ENCODE results near the gene PTPRN2. TPM values are rescaled to one million over a fixed set of nuclear protein-coding genes. Genes with fewer than 3 reads are reported as not detected.

PTPRN2 gene
- total RNA-seq, 1 experiment from 2014 or later, result 2.1 TPM

DNA sequence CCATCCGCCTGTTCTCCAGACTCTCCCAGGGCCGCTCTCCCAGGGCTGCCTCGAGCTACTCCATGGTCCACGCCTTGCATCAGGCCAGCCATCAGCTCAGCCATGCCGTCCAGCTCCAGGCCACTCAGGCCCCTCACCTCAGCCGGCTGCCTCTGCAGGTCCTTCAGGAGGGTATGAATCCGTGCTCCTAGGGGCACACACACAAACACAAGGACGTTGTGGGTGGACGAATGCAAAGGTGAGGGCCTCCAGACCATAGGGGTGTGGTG, 449.4 kb downstream of the PTPRN2 start:
- no peak overlapping the region for H3K4me3 ChIP-seq (replicated peaks in 1 of 2; ENCODE audit: low read depth in 1 of 2, low read length in 2 of 2)
- H3K9me2 ChIP-seq (ENCODE audit: insufficient read depth), result no peaks in the 10 kb centered on the region
- H3K9me3 ChIP-seq (ENCODE audit: control insufficient read depth in 1 of 2, insufficient read depth in 1 of 2, low read depth in 1 of 2, low read length in 2 of 2), result no peaks in the 10 kb centered on the region; a peak in 1 of 4 replicates
- intact Hi-C loops (cut with micrococcal nuclease), result no loop called here
- H3K79me2 ChIP-seq (ENCODE audit: insufficient read depth, low read length), result no peaks in the 10 kb centered on the region
- no peak for TF ChIP-seq SRF (IDR thresholded peaks at IDR 0.05; ENCODE audit: low read depth)
- no peak for TF ChIP-seq POLR2AphosphoS5 (IDR thresholded peaks at IDR 0.05; ENCODE audit: low read depth, low read length)
- TF ChIP-seq, protein P1, sequence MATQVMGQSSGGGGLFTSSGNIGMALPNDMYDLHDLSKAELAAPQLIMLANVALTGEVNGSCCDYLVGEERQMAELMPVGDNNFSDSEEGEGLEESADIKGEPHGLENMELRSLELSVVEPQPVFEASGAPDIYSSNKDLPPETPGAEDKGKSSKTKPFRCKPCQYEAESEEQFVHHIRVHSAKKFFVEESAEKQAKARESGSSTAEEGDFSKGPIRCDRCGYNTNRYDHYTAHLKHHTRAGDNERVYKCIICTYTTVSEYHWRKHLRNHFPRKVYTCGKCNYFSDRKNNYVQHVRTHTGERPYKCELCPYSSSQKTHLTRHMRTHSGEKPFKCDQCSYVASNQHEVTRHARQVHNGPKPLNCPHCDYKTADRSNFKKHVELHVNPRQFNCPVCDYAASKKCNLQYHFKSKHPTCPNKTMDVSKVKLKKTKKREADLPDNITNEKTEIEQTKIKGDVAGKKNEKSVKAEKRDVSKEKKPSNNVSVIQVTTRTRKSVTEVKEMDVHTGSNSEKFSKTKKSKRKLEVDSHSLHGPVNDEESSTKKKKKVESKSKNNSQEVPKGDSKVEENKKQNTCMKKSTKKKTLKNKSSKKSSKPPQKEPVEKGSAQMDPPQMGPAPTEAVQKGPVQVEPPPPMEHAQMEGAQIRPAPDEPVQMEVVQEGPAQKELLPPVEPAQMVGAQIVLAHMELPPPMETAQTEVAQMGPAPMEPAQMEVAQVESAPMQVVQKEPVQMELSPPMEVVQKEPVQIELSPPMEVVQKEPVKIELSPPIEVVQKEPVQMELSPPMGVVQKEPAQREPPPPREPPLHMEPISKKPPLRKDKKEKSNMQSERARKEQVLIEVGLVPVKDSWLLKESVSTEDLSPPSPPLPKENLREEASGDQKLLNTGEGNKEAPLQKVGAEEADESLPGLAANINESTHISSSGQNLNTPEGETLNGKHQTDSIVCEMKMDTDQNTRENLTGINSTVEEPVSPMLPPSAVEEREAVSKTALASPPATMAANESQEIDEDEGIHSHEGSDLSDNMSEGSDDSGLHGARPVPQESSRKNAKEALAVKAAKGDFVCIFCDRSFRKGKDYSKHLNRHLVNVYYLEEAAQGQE (IDR thresholded peaks at IDR 0.05; ENCODE audit: low read depth), result no peak
- TF ChIP-seq POLR2A (IDR thresholded peaks at IDR 0.05; ENCODE audit: borderline replicate concordance, extremely low read depth, insufficient read depth, insufficient read length), result no peak
- TF ChIP-seq CTCF (IDR thresholded peaks at IDR 0.05 in 2 of 3, conservative IDR thresholded peaks at IDR 0.05 in 1 of 3; ENCODE audit: borderline replicate concordance in 1 of 3, insufficient read depth in 1 of 3, low read depth in 2 of 3, low read length in 2 of 3), result no peak
- no peak for TF ChIP-seq YY1 (IDR thresholded peaks at IDR 0.05; ENCODE audit: extremely low read depth, insufficient replicate concordance, low read depth, low read length)
- no peak for TF ChIP-seq SIN3A (IDR thresholded peaks at IDR 0.05; ENCODE audit: low read depth)
- no peak for TF ChIP-seq ZFX (IDR thresholded peaks at IDR 0.05)
- no peak for TF ChIP-seq RAD21 (IDR thresholded peaks at IDR 0.05; ENCODE audit: low read depth)
- TF ChIP-seq SP1 (IDR thresholded peaks at IDR 0.05; ENCODE audit: low read depth), result no peak
- no peak for TF ChIP-seq ATF3 (IDR thresholded peaks at IDR 0.05)
- TF ChIP-seq CEBPB (IDR thresholded peaks at IDR 0.05; ENCODE audit: low read depth), result no peak
- TF ChIP-seq EZH2 (IDR thresholded peaks at IDR 0.05), result no peak
- TF ChIP-seq EZH2phosphoT487 (IDR thresholded peaks at IDR 0.05; ENCODE audit: borderline replicate concordance), result no peak
- no peak for TF ChIP-seq ZNF274 (IDR thresholded peaks at IDR 0.05; ENCODE audit: low read depth, low read length)
- no peak for TF ChIP-seq FOSL1 (IDR thresholded peaks at IDR 0.05; ENCODE audit: low read depth)
- TF ChIP-seq JUND (IDR thresholded peaks at IDR 0.05), result no peak
- no peak for TF ChIP-seq ZBTB33 (IDR thresholded peaks at IDR 0.05; ENCODE audit: extremely low read depth, insufficient replicate concordance, low read length)
- no peak for TF ChIP-seq CBX3 (IDR thresholded peaks at IDR 0.05; ENCODE audit: low read depth)
- no peak overlapping the region for H2AFZ ChIP-seq (ENCODE audit: low read depth, low read length, poor library complexity, severe bottlenecking)
- RAD21 ChIA-PET (ENCODE audit: low non-redundant PET in 1 of 2, low total read pairs in 2 of 2, uncharacterized antibody in 2 of 2, unreplicated experiment in 2 of 2), result no interaction called here
- CTCF ChIA-PET, result no interaction called here
- DNase-seq (ENCODE audit: low read depth, low spot score) (no peak), ATAC-seq (no peak)
- POLR2A ChIA-PET, result no interaction called here
- H3K4me2 ChIP-seq (ENCODE audit: low read length), result no peak overlapping the region
- no peaks in the 10 kb centered on the region for H3K4me1 ChIP-seq (ENCODE audit: control insufficient read depth in 1 of 2, insufficient read depth in 2 of 2, low read length in 2 of 2)
- BruUV-seq (replicated peaks), result no TSS peak
- no peak overlapping the region for H3K9ac ChIP-seq (ENCODE audit: low read length)
- H4K20me1 ChIP-seq (ENCODE audit: insufficient read depth), result no peaks in the 10 kb centered on the region
- H3K36me3 ChIP-seq (ENCODE audit: control insufficient read depth in 1 of 2, insufficient read depth in 2 of 2, low read length in 2 of 2), result no peaks in the 10 kb centered on the region
- no peaks in the 10 kb centered on the region for H3K27me3 ChIP-seq (ENCODE audit: insufficient read depth, low read length)
- no peak overlapping the region for H3K27ac ChIP-seq (ENCODE audit: low read depth, low read length)
